Body of pancreas (tissue), 4 donors: ENCODE measurements around the gene STARD8.
"Not testable (repeated sequence)": the region's sequence is repeated elsewhere in the genome, so short reads cannot be mapped to it uniquely, and the experiment has no call there.

ENCODE experiments used
- CTCF ChIP-seq, 7 experiments: fragments of 450-650 bp in 4 of 7; fragments of 200-600 bp in 3 of 7; sonication (generic) in 3 of 7; IDR thresholded peaks; one replicate each; pipeline ENCODE4 v1.5.1; 2016 to 2019; ENCODE audit warnings: antibody characterized with exemption in 7 of 7
- POLR2A ChIP-seq, 3 donors: fragments of 450-650 bp; IDR thresholded peaks; one replicate each; pipeline ENCODE4 v1.6.1; 2016; ENCODE audit warnings: antibody characterized with exemption in 3 of 3, mild to moderate bottlenecking in 2 of 3

- not testable (repeated sequence) for TF ChIP-seq CTCF, POLR2A (IDR thresholded peaks at IDR 0.05)
These were observed 43.2 kb upstream of the STARD8 start for GRCh38 chrX:68604216-68604615.
